Bone marrow (tissue), 2 donors: ENCODE results near the gene KHSRP.
"Not testable (repeated sequence)": the region's sequence is repeated elsewhere in the genome, so short reads cannot be mapped to it uniquely, and the experiment has no call there.

ENCODE experiments used
- DNase-seq, 2 donors: peaks; one replicate each; lab custom pipeline; 2025; lab: John Stamatoyannopoulos, UW

Gene KHSRP

GRCh38 chr19:6451583-6452222 lies 27.1 kb upstream of the KHSRP start:
- DNase-seq: no peak

GRCh38 chr19:6450166-6450565 lies 25.6 kb upstream of the KHSRP start:
- no peak for DNase-seq

- no peak for DNase-seq
Measured at GRCh38 chr19:6448045-6448444, 23.4 kb upstream of the KHSRP start.

- no peak for DNase-seq
Measured at GRCh38 chr19:6446452-6446851, 21.8 kb upstream of the KHSRP start.

GRCh38 chr19:6443986-6444385 lies 19.4 kb upstream of the KHSRP start:
- no peak for DNase-seq

- no peak for DNase-seq
Measured at GRCh38 chr19:6442087-6442688, 17.6 kb upstream of the KHSRP start.

- DNase-seq: no peak
Measured at GRCh38 chr19:6440905-6441304, 16.3 kb upstream of the KHSRP start.

- DNase-seq: no peak
Measured at GRCh38 chr19:6439743-6440142, 15.1 kb upstream of the KHSRP start.

- no peak for DNase-seq
Measured at GRCh38 chr19:6433663-6434062, 9.1 kb upstream of the KHSRP start, which contains the start of gene SLC25A41. SLC25A41 (minus strand) TSS chr19:6433763; CDS start chr19:6433693, 70 bp downstream.

GRCh38 chr19:6433165-6433564 lies 8.6 kb upstream of the KHSRP start:
- DNase-seq: no peak

GRCh38 chr19:6431891-6432290 lies 7.3 kb upstream of the KHSRP start:
- DNase-seq: no peak

- no peak for DNase-seq
Measured at GRCh38 chr19:6429419-6430221, 5.0 kb upstream of the KHSRP start.

GRCh38 chr19:6428692-6429418 lies 4.2 kb upstream of the KHSRP start:
- not testable (repeated sequence) for DNase-seq

- no peak for DNase-seq
Measured at GRCh38 chr19:6427131-6427530, 2.5 kb upstream of the KHSRP start.

- DNase-seq: no peak
Measured at GRCh38 chr19:6425732-6426620, 1.4 kb upstream of the KHSRP start.

GRCh38 chr19:6424939-6425731 lies 524 bp upstream of the KHSRP start:
- peak; percentile 97 to 100 for DNase-seq

GRCh38 chr19:6423499-6424194 lies 964 bp downstream of the KHSRP start:
- no peak for DNase-seq

- no peak for DNase-seq
Measured at GRCh38 chr19:6421075-6422014, 3.3 kb downstream of the KHSRP start.

- DNase-seq: no peak
Measured at GRCh38 chr19:6418562-6418932, 6.1 kb downstream of the KHSRP start.
